Lower leg skin (tissue), 3 donors: ENCODE measurements around the gene MCM9.

Source experiments
- CTCF ChIP-seq, 3 donors: fragments of 450-650 bp; IDR thresholded peaks; one replicate each; pipeline ENCODE4 v1.5.1; 2016; ENCODE audit warnings: antibody characterized with exemption in 3 of 3, mild to moderate bottlenecking in 3 of 3, moderate library complexity in 2 of 3
- POLR2A ChIP-seq, 2 donors: fragments of 450-650 bp; IDR thresholded peaks; one replicate each; pipeline ENCODE4 v1.6.1; 2016 to 2017; ENCODE audit warnings: antibody characterized with exemption in 2 of 2, mild to moderate bottlenecking in 1 of 2, moderate library complexity in 1 of 2

GRCh38 chr6:118785601-118786000, 149.4 kb downstream of the MCM9 start:
- TF ChIP-seq CTCF (IDR thresholded peaks at IDR 0.05) = no peak
- TF ChIP-seq POLR2A (IDR thresholded peaks at IDR 0.05) = no peak
